MM.1S (cell line): ENCODE results near the gene RPE.

ENCODE experiments used
- EZH2 ChIP-seq: fragments of 300-600 bp; sonication (generic); optimal IDR thresholded peaks from 2 replicates; pipeline ENCODE3; 2017; ENCODE audit warnings: low read depth, mild to moderate bottlenecking, antibody characterized with exemption, low read length, mixed read lengths
- TF ChIP-seq, protein P1 (sequence below): fragments of 300-600 bp; sonication (generic); IDR thresholded peaks from 2 replicates; pipeline ENCODE4 v1.5.1; 2016; ENCODE audit warnings: antibody characterized with exemption, low read length, mixed read lengths

GRCh38 chr2:210000464-210001324, 1.7 kb upstream of the RPE start:
- TF ChIP-seq, protein P1, sequence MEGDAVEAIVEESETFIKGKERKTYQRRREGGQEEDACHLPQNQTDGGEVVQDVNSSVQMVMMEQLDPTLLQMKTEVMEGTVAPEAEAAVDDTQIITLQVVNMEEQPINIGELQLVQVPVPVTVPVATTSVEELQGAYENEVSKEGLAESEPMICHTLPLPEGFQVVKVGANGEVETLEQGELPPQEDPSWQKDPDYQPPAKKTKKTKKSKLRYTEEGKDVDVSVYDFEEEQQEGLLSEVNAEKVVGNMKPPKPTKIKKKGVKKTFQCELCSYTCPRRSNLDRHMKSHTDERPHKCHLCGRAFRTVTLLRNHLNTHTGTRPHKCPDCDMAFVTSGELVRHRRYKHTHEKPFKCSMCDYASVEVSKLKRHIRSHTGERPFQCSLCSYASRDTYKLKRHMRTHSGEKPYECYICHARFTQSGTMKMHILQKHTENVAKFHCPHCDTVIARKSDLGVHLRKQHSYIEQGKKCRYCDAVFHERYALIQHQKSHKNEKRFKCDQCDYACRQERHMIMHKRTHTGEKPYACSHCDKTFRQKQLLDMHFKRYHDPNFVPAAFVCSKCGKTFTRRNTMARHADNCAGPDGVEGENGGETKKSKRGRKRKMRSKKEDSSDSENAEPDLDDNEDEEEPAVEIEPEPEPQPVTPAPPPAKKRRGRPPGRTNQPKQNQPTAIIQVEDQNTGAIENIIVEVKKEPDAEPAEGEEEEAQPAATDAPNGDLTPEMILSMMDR: no peak
- TF ChIP-seq EZH2: no peak
